Amniotic stem cell (primary cell): ENCODE measurements around the gene GSG1L.

Experiments used
- DNase-seq: peaks from one replicate; lab custom pipeline; 2025; lab: John Stamatoyannopoulos, UW

Gene GSG1L

GRCh38 chr16:28091656-28092055, 28.1 kb upstream of the GSG1L start:
- DNase-seq, result no peak

DNA sequence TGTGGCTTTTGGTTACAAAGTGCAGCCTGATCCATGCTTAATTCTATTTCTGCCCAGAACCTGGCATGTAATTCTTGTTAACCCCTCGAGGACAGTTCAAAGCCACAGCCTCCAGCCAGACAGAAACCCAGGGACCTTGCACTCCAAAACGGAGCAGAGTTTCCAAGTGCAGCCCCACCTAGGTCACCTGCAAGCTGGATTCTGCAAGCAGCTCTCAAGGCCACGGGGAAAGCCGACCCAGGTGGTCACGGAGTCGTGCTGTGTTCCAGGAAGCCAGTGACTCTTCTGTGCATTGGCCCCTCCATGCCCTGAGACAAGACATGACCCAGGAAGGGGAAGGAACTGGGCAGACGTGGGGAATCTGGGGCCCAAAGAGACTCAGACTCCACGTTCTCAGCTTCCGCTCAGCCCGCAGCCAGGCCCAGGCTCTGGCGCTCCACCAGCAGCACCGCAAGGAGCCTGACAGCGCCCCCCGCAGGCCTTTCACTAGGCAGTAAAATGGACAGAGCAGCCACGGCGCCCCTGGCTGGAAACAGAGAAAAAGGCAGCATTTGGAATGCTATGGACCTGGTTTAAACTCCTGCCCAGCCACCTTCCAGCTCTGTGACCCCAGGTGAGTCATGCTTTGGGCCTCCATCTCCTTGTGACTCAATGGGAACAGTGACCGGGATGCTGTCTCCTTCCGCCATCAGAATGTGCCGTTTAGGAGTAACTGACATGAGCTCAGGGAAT, 27.3 kb upstream of the GSG1L start:
- no peak for DNase-seq

DNA sequence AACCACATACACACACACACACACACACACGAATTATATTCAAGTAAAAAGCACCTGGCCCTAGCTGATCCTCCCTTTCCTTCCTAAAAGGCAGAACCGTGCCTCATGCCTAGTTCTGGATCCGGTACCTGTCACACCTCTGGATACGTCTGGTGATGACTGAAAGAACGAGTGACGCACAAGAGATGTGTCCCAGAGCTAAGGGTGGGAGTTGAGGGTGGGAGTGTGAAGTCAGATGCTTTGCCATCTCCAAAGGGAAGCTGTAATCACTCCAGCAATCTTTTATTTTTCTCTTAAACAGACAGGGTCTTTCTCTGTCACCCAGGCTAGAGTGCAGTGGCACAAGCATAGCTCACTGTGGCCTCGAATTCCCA, 26.5 kb upstream of the GSG1L start:
- DNase-seq, result no peak

DNA sequence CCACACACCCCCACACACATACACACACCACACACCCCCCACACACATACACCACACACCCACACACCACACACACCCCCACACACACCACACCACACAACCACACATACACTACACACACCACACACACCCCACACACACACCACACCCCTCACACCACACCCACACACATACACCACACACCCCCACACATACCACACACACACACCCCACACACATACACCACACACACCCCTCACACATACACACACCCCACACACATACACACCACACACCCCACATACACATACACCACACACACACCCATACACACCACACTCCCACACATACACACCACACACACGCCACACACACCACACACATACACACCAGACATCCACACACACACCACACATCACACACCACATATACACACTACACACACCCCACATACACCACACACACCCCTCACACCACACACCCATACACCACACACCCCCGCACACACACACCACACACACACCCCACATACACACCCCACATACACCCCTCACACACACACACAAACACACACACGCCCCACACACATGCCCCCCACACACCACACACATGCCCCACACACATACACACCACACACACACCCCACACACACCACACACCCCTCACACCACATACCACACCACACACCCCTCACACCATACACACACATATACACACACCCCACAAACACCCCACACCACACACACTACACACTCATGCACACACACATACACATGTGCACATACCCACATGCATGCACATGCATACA, 25.9 kb upstream of the GSG1L start:
- DNase-seq, result no peak

- no peak for DNase-seq
These were observed 24.3 kb upstream of the GSG1L start for GRCh38 chr16:28087675-28088300.

GRCh38 chr16:28087140-28087660, 23.7 kb upstream of the GSG1L start:
- no peak for DNase-seq

DNA sequence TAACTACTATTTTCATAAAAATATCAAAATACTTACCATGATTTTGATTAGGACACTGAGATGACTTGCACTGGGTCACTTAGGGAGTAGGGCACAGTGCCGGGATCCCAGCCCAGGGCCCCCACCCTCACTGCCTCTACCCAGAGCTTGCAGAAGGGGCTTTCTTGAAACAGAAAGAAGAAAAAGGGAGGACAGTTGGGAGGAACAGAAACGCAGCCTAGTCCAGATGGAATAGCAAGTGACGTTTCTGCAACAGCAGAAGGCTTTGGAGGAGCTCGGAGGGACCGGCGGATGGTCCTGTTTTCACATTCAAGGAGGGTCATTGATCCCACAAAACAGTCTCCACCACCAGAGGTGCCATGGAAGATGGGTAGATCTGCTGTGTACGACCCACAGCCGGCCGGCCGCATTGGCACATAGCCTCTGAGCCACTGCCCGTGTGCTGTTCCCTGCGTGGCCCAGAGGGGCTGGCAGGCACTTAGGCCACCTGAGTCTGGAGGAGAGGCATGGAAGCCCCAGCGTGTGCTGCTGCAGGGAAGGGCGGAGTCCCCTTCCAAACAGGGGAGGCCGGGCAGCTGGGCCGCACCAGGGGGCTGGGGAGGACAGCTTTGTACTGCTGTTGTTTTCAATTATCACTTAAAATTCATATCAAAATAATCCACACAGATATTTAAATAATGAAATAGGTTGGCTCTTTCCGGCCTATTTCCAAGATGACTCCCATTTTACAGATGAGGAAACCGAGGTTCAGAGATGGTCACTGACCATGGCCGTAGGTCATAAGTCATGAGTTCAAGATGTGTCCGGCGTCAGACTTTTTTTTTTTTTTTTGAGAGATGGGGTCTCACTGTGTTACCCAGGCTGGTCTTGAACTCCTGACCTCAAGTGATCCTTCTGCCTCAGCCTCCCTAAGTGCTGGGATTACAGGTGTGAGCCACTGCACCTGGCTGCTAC, 22.9 kb upstream of the GSG1L start:
- DNase-seq, result no peak

DNA sequence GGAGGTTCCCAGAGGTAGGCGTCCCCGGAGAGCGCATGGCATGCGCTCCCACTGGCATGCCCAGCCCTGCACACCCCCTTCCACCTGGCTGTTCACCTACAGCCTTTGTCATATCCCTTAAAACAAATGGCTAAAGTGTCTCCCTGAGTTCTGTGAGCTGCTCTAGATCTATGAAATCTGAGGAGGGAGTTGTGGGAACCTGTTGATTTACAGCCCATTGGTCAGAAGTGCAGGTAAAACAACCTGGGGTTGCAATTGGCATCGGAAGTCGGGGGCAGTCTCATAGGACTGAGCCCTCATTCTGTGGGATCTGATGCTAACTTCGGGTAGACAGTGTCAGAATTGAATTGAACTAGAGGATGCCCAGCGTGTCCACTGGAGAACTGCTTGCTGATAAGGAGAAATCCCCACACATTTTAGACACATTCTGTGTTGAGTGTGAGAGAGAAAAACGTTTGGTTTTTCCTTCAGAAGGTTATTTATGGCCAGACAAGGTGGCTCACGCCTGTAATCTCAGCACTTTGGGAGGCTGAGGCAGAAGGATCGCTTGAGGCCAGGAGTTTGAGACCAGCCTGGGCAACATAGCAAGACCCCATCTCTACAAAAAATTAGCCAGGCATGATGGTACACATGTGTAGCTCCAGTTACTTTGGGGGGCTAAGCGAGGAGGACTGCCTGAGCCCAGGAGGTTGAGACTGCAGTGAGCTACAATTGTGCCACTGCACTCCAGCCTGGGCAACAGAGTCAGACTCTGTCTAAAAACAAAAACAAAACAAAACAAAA, 22.1 kb upstream of the GSG1L start:
- DNase-seq, result no peak

DNA sequence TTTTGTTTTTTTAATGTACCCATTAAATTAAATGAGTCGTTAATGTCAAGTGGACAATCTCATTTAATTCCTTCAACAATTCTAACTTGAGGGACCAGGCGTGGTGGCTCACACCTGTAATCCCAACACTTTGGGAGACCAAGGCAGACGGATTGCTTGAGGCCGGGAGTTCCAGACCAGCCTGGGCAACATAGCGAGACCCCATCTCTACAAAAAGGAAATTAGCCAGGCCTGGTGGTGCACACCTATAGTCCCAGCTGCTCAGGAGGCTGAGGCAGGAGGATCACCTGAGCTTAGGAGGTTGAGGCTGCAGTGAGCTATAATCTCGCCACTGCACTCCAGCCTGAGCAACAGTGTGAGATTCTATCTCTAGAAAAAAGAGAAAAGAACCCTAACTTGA, 20.7 kb upstream of the GSG1L start:
- no peak for DNase-seq

GRCh38 chr16:28082624-28083023, 19.1 kb upstream of the GSG1L start:
- no peak for DNase-seq

DNA sequence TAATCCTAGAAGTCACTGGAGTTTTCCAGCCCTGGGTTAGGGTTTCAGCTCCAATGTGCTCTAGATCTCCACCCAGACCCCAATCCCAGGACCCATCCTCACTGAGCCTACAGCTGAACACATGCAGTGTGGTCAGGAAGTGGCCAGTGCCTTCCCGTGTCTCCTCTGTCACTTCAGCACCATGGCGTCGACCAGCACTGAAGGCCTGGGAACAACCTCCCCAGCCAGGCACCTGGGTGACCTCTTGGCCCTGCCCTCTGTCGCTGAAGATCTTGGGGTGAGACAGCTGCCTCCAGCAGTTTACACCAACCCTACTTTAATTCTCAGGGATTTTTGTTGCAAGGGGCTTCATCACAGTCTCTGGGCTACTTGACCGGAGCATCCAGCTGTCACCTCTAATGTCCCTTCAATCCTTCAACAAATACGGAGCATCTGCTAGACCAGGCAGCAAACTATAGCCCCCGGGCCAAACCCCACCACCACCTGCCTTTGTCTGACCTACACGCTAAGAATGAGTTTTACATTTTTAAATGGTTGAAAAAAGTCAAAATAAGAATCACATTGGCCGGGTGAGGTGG, 18.0 kb upstream of the GSG1L start:
- DNase-seq, result no peak

DNA sequence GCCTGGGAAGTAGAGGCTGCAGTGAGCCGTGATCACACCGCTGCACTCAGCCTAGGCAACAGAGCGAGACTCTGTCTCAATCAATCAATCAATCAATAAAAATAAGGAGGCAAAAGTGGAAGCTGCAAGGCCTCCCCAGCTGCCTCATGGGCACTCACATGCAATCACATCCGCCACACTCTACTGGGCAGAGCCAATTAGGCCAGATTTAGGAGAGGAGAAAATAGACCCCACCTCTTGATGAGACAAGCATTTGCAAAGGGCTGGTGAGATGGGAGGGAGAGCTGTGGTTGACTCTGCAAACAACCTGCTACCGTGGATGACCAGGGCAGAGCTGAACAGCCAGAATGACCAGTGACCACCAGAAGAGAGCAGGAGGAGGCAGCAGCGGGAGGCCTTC, 14.7 kb upstream of the GSG1L start:
- no peak for DNase-seq

DNA sequence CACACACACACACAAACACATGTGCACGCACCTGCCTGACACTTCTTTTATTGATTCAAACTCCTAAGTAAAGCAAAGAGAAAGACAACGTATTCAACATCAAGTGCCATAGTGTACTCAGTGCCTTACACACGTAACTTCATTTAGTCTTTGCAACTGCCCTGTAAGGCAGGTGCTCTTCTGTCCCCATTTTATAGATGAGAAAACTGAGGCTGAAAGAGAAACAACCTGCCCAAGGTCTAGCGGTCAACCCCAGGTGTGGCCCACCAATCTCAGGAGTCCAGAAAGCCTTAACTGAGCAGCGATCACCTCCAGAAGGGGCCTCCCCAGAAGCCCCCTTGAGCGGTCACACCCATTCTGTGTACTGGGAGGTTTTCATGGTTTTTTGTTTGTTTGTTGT, 10.3 kb upstream of the GSG1L start:
- no peak for DNase-seq

GRCh38 chr16:28072087-28072486, 8.6 kb upstream of the GSG1L start:
- no peak for DNase-seq

DNA sequence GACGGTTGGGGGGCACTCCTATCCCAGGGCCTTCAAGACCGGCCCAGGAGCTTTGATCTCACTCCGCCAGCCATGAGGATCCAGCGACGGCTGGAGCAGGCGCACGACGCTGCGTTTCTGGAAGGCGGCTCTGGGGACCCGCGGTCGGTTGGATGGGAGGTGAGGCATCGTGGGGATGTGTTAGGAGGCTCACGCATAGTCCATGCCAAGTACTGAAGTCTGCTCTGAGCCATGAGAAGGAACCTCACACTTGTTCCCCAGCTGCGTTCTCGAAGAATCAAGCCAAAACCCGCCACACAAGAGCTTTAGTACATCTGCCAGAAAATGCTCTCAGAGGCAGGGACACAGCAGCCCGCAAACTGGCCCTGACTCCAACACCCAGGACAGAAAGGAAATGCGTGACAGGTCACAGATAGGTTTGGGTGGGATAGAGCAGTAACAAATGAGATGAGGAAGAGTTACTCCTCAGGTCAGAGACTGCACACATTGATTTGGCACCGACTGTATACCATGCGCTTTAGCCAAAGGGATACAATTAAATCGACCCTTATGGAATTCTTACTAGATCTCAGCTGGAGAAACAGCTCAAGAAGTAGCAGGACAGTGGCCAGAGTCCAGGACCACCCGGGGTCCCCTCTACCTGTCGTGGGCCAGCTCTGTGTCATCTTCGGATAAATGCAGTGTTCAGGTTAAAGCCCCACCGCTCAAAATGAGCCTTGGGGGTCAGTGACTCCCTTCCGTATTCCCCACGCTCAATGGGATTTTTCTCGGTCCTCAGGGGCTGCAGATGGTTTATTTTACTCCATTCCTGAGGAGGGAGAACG, 6.7 kb upstream of the GSG1L start:
- no peak for DNase-seq

DNA sequence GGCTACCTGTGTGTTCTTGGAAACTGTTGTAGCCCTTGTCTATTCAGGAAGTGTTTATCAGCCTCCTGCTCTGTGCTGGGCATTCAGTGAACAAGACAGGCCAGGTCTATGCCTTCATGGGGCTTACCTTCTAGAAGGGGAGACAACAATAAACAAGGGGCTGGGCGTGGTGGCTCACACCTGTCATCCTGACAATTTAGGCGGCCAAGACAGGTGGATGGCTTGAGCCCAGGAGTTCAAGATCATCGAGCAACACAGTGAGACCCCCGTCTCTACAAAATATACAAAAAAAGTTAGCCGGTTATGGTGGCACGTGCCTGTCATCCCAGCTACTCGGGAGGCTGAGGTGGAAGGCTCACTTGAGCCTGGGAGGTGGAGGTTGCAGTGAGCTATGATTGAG, 5.5 kb upstream of the GSG1L start:
- DNase-seq, result no peak

DNA sequence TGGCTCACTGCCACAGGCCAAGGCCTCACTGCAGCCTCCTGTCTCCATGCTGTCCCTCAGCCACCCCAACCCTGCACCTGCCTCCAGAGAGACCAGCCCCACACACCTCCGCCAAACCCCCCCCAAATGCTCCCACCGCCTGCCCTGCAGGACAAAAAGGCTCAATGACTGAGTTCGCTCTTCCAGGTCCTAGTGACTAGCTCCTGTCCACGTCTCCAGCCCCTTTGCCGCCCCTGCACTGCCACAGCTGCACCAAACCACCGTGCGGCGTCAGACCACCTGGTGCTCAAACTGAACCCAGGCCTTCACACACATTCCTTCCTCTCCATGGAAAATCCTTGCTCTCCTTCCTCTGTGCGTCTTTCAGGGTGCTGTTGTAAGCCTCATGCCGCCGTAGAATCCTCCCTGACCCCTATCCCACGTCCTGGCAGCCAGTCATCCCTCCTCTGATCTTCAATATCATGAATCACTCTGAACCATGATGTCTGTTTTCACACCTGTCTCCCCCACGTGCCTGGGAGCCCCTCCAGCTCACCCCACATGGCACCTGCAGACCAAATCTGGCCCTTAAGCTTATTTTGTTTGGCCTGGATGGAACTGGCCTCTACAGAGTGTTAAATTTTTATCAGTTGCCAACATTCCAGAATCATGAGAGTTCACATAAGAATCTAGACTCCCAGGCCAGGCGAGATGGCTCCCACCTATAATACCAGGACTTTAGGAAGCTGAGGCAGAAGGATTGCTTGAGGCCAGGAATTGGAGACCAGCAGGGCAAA, 4.3 kb upstream of the GSG1L start:
- DNase-seq, result no peak

DNA sequence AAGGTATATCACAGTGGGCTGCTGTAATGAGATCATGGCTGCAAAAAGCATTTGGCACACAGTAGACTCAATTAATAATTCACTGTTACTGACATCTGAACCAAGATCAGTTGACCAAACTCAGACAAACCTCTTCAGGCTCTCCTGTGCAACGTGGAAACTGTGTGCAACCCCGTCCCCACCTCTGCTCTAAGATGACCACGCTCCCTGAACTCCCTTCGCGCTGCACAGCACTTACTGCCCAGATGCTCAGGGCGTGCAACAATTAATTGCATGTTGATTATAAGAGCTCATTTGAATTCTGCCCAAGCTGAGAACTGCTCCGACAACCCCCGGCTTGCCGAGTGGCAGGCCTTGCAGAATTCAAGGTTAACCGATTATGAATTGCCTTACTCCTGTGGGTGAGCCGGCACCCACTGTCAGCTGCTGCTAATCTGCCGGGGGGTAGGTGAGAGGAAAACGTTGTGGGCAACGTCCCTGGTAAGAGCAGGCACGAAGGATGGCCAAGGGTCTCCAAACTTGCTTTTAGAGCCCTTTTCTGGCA, 1.3 kb upstream of the GSG1L start:
- no peak for DNase-seq

GRCh38 chr16:28064150-28064549, 636 bp upstream of the GSG1L start:
- no peak for DNase-seq
